NCI-H2081 treated with DMSO at 0.1 percent for 48 hours (cell line): Measurements from ENCODE around the gene ITPR2.

Source experiments
- DNase-seq: peaks from one replicate; lab custom pipeline; 2025; lab: John Stamatoyannopoulos, UW

The ITPR2 gene

GRCh38 chr12:26821212-26821701 is 11.7 kb downstream of the ITPR2 start:
- no peak for DNase-seq

- DNase-seq: no peak
Measured at GRCh38 chr12:26818636-26819035, 14.4 kb downstream of the ITPR2 start.

- no peak for DNase-seq
Measured at GRCh38 chr12:26818201-26818600, 14.8 kb downstream of the ITPR2 start.

- DNase-seq: no peak
Measured at GRCh38 chr12:26817183-26817591, 15.8 kb downstream of the ITPR2 start.

GRCh38 chr12:26813812-26814211 is 19.2 kb downstream of the ITPR2 start:
- DNase-seq: no peak

- DNase-seq: no peak
Measured at GRCh38 chr12:26810330-26810729, 22.7 kb downstream of the ITPR2 start.

- DNase-seq: no peak
Measured at GRCh38 chr12:26809611-26810285, 23.2 kb downstream of the ITPR2 start.

GRCh38 chr12:26808766-26809476 is 24.1 kb downstream of the ITPR2 start:
- DNase-seq: no peak

GRCh38 chr12:26807292-26807691 is 25.7 kb downstream of the ITPR2 start:
- no peak for DNase-seq

- no peak for DNase-seq
Measured at GRCh38 chr12:26806556-26806955, 26.4 kb downstream of the ITPR2 start.

GRCh38 chr12:26805401-26805971 is 27.5 kb downstream of the ITPR2 start:
- DNase-seq: no peak

GRCh38 chr12:26803552-26803951 is 29.4 kb downstream of the ITPR2 start:
- DNase-seq: no peak

- no peak for DNase-seq
Measured at GRCh38 chr12:26801486-26801885, 31.5 kb downstream of the ITPR2 start.

- no peak for DNase-seq
Measured at GRCh38 chr12:26800858-26801257, 32.1 kb downstream of the ITPR2 start.

- no peak for DNase-seq
Measured at GRCh38 chr12:26800347-26800746, 32.6 kb downstream of the ITPR2 start.

GRCh38 chr12:26799741-26800140 is 33.3 kb downstream of the ITPR2 start:
- DNase-seq: no peak

GRCh38 chr12:26798640-26799039 is 34.4 kb downstream of the ITPR2 start:
- DNase-seq: no peak

- no peak for DNase-seq
Measured at GRCh38 chr12:26798023-26798422, 35.0 kb downstream of the ITPR2 start.

- DNase-seq: no peak
Measured at GRCh38 chr12:26795910-26796309, 37.1 kb downstream of the ITPR2 start.

- DNase-seq: no peak
Measured at GRCh38 chr12:26791301-26791791, 41.6 kb downstream of the ITPR2 start.

- no peak for DNase-seq
Measured at GRCh38 chr12:26790645-26790994, 42.4 kb downstream of the ITPR2 start.

GRCh38 chr12:26789731-26790644 is 43.0 kb downstream of the ITPR2 start:
- no peak for DNase-seq
